IPS-18a (cell line): ENCODE data around the gene PRSS23.

Source experiments
- H3K27ac ChIP-seq: one replicate; pipeline ENCODE4 v1.5.1; 2013; ENCODE audit warnings: low read length
- H3K27me3 ChIP-seq: one replicate; pipeline ENCODE4 v1.6.1; 2013; ENCODE audit warnings: mild to moderate bottlenecking, low read length; ENCODE audit not compliant: control insufficient read depth, insufficient read depth
- H3K36me3 ChIP-seq: one replicate; pipeline ENCODE4 v1.6.1; 2013; ENCODE audit warnings: low read depth, low read length; ENCODE audit not compliant: control insufficient read depth
- H3K4me1 ChIP-seq: one replicate; pipeline ENCODE4 v1.6.1; 2013; ENCODE audit warnings: low read depth, low read length; ENCODE audit not compliant: control insufficient read depth
- H3K4me3 ChIP-seq: one replicate; pipeline ENCODE4 v1.5.1; 2013; ENCODE audit warnings: low read length
- H3K9ac ChIP-seq: one replicate; pipeline ENCODE4 v1.6.1; 2013; ENCODE audit warnings: mild to moderate bottlenecking, low read length, moderate library complexity
- H3K9me3 ChIP-seq: one replicate; pipeline ENCODE4 v1.6.1; 2013; ENCODE audit warnings: low read depth, low read length; ENCODE audit not compliant: control insufficient read depth

PRSS23 gene

DNA sequence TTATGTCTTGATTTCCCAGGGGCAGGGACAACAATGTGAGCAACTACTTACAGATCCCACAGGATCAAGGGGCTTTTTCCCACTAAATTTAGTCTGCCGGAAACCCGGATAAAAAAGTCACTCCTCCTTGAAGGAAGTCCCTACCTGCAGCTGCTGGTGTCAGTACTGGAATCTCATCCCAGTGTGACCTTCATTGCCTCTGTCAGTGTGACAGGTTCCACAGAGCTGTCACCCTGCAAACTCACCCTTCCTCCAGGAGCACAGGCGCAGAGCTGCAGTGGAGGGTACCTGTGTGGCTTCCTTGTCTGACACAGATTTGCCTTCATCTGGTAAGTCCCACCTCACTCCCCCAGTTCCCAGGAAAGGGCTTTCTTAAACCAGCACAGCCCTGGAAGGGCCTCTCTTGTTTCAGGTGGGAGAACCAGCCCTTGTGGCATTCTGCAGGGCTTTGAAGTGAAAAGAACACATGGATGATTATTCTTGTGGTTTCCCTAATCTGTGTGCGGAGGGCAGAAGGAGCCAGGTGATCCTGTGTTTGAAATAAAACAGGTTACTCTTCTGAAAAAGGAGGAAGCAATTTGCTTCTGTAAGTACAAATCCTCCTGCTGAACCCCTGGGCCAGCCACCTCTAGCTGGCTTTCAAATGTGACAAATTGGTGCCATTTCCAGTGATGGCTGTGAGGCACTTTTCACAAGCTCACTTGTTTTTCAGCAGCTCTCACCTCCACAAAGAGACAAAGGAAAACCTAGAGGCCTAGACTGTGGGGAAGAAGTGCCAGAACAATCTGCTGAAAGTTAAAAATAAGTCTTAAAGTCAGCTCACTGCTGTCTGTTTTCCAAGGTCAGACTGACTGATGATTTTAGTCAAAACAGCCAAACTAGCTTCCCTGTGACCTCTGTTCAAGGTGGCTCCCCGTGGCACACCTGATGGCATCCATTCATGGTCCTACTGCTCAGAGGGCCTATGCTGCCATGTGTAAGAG, 9.2 kb upstream of the PRSS23 start:
- Histone ChIP-seq H3K27ac (no peak overlapping the region), H3K9me3 (no peaks in the 10 kb centered on the region)

DNA sequence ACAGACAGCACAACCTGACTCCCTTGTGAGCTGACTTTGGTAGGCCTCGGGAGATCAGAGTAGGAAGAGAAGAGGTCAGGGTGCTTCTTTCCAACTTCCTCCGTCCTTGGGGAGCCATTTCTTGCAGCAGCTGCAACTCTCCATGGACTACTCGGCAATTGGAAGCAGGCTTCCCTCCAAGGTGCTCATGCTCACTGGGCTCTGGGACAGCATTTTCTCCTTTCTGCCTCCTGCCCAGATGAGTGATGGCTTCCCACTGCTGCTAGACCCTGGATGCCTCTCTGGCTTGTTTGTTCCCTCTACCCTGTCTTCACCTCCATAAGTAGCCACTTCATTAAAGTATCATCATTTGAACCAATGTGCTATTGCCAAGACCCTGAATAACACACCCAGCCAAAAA, 8.2 kb upstream of the PRSS23 start:
- no peaks in the 10 kb centered on the region for H3K27me3 ChIP-seq
- H3K4me3 ChIP-seq: no peak overlapping the region
- H3K36me3 ChIP-seq: no peaks in the 10 kb centered on the region
- no peaks in the 10 kb centered on the region for H3K9me3 ChIP-seq
- no peak overlapping the region for H3K27ac ChIP-seq
- H3K9ac ChIP-seq: no peak overlapping the region
- H3K4me1 ChIP-seq: no peaks in the 10 kb centered on the region

More for the DNA sequence above, 9.2 kb upstream of the PRSS23 start:
- Histone ChIP-seq H3K27me3 (no peaks in the 10 kb centered on the region), H3K9ac (no peak overlapping the region), H3K4me1 (no peaks in the 10 kb centered on the region), H3K4me3 (no peak overlapping the region), H3K36me3 (no peaks in the 10 kb centered on the region)

DNA sequence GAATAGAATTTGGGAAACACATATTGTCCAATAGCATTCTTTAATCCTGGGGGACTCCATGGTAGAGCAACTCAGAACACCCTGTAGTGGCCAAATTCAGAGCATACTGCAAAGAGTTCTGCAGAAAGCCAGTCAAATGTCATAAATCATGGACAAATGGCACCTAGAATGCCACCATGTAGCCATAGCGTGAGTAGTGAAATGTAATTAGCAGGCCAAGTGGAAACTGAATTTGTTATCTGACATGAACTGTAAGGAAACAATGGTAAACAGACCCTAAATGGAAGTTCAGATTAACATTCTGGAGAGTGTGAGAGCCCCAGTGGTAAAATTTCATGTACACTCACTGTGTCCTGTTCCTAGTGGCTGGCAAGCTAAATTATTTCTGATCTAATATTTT, 7.0 kb upstream of the PRSS23 start:
- no peaks in the 10 kb centered on the region for H3K36me3 ChIP-seq
- H3K4me3 ChIP-seq: no peak overlapping the region
- no peaks in the 10 kb centered on the region for H3K27me3 ChIP-seq
- H3K9me3 ChIP-seq: no peaks in the 10 kb centered on the region
- no peaks in the 10 kb centered on the region for H3K4me1 ChIP-seq
- no peak overlapping the region for H3K9ac ChIP-seq
- H3K27ac ChIP-seq: no peak overlapping the region

DNA sequence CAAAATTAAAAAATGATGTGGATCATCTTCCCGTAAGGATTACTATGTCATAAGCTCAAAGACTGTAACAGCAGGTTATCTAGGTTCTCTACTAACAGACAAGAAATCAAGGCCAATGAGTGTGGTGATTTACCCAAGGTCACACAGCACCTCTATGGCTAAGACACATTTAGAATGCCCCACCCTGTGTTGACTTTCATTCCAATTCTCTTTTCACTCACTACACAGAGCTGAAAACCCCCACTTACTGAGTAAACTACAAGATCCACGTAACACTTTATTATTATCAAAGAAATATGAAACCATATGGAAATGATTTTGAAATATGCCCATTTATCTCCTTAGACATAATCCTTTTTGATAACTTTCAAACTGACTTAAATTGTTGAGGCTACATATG, 4.8 kb upstream of the PRSS23 start:
- H3K9ac ChIP-seq: no peak overlapping the region
- H3K9me3 ChIP-seq: no peaks in the 10 kb centered on the region
- peaks cover 3% of the 10 kb centered on the region for H3K4me1 ChIP-seq
- H3K36me3 ChIP-seq: no peaks in the 10 kb centered on the region
- no peak overlapping the region for H3K4me3 ChIP-seq
- no peak overlapping the region for H3K27ac ChIP-seq
- H3K27me3 ChIP-seq: peaks cover 10% of the 10 kb centered on the region

DNA sequence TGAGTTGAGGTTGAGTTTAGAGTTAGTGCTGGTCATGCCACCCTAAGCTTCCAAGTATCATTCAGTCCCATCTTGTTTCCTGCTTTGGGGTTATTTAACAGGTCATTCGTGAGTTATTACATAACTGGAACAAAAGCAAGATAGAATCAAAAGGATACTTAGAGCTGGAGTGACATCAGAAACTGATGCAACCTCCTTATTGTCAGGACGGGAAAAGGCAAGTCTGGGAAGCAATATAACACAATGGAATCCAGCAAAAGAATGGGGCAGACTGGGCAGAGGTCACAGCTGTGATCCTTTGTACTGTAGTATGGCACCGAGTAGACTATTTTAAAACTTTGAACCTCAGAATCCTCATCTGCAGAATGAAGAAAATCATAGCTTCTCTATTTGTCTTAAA, 4.4 kb upstream of the PRSS23 start:
- H3K9ac ChIP-seq: no peak overlapping the region
- peaks cover 5% of the 10 kb centered on the region for H3K4me1 ChIP-seq
- H3K36me3 ChIP-seq: no peaks in the 10 kb centered on the region
- no peaks in the 10 kb centered on the region for H3K9me3 ChIP-seq
- no peak overlapping the region for H3K4me3 ChIP-seq
- H3K27me3 ChIP-seq: peaks cover 15% of the 10 kb centered on the region
- no peak overlapping the region for H3K27ac ChIP-seq

DNA sequence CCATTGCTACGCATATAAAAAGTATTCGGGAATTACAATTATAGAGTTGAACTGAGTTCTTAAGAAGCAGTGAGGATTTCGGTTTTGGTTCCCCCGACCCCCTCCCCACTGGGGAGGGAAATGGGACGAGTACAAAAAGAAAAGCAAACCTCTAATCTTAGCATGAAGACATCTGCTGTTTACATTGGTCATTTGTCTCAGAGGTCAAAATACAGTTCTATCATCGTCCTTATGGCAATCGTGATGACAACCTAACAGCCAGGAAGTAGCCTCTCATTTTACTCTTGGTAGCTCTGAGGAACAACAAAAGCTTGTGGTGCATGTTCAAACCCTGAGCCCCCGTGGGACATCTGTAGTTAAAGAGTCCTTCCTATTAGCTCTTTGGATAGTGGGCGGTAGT, 3.2 kb upstream of the PRSS23 start:
- Histone ChIP-seq H3K27me3 (peaks cover 26% of the 10 kb centered on the region), H3K9me3 (no peaks in the 10 kb centered on the region), H3K27ac (no peak overlapping the region), H3K9ac (no peak overlapping the region), H3K36me3 (no peaks in the 10 kb centered on the region), H3K4me3 (no peak overlapping the region), H3K4me1 (peaks cover 12% of the 10 kb centered on the region)

DNA sequence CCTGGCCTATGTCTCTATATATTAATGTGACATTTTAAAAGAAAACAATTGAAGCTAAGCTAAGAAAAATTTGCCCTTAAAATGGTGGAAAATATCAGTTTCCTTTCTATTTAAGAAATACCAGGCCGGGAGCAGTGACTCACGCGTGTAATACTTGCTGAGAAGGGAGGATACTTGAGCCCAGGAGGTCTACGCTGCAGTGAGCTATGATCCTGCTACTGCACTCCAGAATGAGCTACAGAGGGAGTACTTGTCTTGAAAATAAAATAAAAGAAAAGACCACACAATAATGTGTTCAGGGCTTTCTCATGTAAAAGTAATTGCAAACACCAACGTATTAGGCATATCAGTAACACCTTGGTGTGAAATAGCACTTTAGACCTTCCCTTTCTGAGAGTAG, 1.4 kb upstream of the PRSS23 start:
- Histone ChIP-seq H3K36me3 (no peaks in the 10 kb centered on the region), H3K9me3 (no peaks in the 10 kb centered on the region), H3K4me3 (no peak overlapping the region), H3K27ac (no peak overlapping the region), H3K27me3 (peaks cover 30% of the 10 kb centered on the region), H3K9ac (no peak overlapping the region), H3K4me1 (peaks cover 16% of the 10 kb centered on the region)

DNA sequence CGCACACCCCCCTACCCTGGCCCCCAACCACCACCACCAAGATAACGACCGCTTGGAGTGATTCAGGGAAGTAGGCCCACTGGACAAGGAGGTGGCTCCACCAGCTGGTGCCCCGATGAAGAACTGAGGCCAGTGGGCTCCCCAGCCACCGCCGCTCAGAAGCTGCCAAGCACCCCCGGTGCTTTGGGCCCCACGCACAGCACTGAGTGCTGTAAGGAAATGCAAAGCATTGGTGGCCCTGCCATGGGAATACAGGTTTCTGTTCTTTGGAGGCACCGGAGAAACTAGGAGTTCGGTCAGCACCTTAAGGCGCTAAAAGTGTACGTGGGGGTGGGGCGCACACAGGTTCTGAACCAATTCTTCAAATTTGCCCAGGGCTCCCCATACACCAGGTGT, 664 bp upstream of the PRSS23 start:
- Histone ChIP-seq H3K9me3 (no peaks in the 10 kb centered on the region), H3K4me3 (peak overlapping the region; percentile 75), H3K4me1 (peaks cover 16% of the 10 kb centered on the region), H3K27me3 (peaks cover 30% of the 10 kb centered on the region), H3K27ac (no peak overlapping the region), H3K36me3 (no peaks in the 10 kb centered on the region), H3K9ac (peak overlapping the region; percentile 66)

DNA sequence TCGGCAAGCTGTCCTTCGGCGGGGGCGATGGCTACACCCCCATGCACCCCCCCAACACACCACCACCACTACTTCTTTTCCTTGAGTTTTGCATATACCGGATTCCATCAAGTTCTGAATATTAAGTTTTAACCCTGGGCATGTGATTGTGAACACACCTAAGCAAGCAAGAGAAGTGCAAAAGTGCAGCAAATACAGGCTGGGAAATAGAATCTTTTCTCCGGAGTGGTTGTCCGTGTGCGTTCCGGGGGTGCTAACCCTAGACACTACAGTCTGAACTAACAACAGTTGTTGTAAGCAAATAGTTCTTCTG, 574 bp downstream of the PRSS23 start:
- Histone ChIP-seq H3K9me3 (no peaks in the 10 kb centered on the region), H3K4me3 (peak overlapping the region; percentile 75), H3K27me3 (peaks cover 30% of the 10 kb centered on the region), H3K4me1 (peaks cover 16% of the 10 kb centered on the region), H3K27ac (no peak overlapping the region), H3K36me3 (no peaks in the 10 kb centered on the region), H3K9ac (peak overlapping the region; percentile 61)

DNA sequence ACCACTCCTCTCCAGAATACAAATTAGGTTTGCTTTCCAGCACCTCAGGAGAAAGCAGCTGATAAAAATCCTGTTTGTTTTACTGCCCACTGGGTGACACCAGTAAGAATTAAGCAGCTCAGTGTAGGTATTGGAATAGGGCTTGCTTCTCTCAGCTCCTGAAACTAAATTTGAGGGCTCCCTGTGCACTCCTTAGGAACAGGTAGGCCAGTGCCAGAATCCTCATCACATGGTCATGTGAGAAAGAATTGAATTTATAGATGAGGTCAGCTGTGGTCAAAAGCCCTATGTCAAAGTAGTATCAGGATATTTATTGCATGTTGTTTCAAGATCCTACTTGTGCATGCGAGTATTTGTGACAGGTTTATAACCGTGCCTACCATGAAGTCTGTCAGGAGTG, 1.0 kb downstream of the PRSS23 start:
- peaks cover 30% of the 10 kb centered on the region for H3K27me3 ChIP-seq
- H3K9ac ChIP-seq: no peak overlapping the region
- no peak overlapping the region for H3K27ac ChIP-seq
- H3K9me3 ChIP-seq: no peaks in the 10 kb centered on the region
- peak overlapping the region; percentile 75 for H3K4me3 ChIP-seq
- peaks cover 16% of the 10 kb centered on the region for H3K4me1 ChIP-seq
- H3K36me3 ChIP-seq: no peaks in the 10 kb centered on the region

DNA sequence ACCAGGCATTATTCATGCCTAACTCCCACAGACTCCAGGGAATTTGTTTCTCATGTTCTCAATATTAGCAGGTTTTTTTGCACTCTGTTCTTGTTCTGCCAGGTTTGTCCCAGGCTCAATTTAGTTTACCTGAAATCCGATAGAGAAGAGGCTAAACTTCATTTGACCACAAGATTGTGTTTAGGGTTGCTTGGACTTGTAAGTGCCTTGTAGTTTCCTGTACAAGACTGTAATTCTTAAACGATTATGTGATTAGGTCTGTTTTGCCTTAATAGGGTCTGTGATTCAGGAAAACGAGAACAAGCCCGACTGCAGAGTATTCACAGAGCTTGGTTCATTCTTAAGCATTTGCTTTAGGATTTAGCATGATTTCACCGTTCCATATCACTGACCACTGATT, 1.8 kb downstream of the PRSS23 start:
- Histone ChIP-seq H3K27me3 (peaks cover 30% of the 10 kb centered on the region), H3K4me3 (peak overlapping the region; percentile 75), H3K9me3 (no peaks in the 10 kb centered on the region), H3K4me1 (peaks cover 16% of the 10 kb centered on the region), H3K9ac (no peak overlapping the region), H3K27ac (no peak overlapping the region), H3K36me3 (no peaks in the 10 kb centered on the region)

DNA sequence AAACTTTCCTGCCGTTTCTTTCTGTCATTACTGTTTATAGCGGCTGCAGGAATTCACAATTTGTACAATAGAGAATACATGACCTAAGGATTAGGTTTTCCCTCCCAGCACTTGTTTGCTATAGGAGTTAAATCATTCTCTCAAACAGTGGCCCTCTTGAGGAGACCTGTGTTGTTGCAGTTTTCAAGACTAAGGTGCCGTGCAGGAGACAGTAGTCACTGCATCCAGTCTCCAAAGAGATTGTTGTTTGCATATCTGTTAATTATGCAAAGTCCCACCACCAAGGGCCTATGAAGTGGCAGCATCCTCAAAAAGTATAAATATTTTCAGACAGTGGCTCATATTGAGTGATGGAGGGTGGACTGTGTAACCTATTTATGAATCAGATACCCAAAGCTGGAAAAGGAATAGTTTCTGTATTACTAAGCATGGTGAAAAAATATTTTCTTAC, 2.3 kb downstream of the PRSS23 start:
- Histone ChIP-seq H3K9ac (no peak overlapping the region), H3K36me3 (no peaks in the 10 kb centered on the region), H3K9me3 (no peaks in the 10 kb centered on the region), H3K27me3 (peaks cover 30% of the 10 kb centered on the region), H3K4me3 (peak overlapping the region; percentile 75), H3K4me1 (peaks cover 16% of the 10 kb centered on the region), H3K27ac (no peak overlapping the region)
